Activated CD4-positive, CD25-positive, alpha-beta regulatory T cell treated with anti-CD3 and anti-CD28 coated beads, Interleukin-2, amount 50 U/mL, for 24 hours (primary cell): Measurements from ENCODE around the gene MELK.
A peak's percentile ranks its signal among the peaks of the same experiment; 100 is the strongest.

Experiments used
- ATAC-seq, 2 donors: fragments of 150-1000 bp; cut with Tn5 transposase; one replicate each; pipeline ENCODE4 v1.10.0; 2021; ENCODE audit warnings: mild to moderate bottlenecking in 1 of 2, moderate library complexity in 1 of 2

MELK gene

DNA sequence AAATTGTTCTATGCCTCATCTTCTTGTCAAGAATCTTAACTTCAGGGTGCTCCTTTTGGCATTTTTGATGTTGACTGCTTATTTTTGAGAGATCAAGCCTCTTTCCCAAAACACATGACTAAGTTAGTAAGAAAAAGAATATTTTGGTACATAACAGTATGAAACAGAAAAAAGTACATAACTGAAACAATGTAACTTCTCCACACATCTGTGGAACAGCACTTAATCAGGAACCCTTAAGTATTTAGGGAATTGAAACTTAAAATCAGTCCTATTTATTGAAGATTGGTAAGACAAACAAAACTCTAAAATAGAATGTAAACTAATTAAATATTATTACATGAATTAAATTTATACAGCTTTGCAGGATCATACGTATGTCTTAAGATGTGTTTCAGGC, 103.4 kb downstream of the MELK start:
- ATAC-seq: no peak

- ATAC-seq: peak; percentile 86 to 87
Measured at GRCh38 chr9:36676778-36677485, 104.2 kb downstream of the MELK start.

DNA sequence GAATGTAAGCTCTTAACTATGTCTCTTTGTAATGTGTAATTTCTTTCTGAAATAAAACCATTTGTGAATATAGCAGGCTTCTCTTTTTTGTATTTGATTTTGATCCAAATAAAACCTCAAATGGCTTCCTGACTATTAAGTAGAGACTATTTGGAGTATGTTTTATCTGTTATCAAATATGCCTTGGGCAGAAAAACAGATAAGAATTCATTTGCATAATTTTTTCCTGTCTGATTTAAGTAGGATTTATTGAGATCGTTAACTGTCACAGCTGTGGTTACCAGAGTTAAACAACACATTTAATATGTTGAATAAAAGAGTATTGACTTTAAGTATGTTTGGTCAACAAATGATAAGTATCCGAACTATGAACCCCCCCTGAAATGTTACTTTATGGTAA, 104.9 kb downstream of the MELK start:
- no peak for ATAC-seq

DNA sequence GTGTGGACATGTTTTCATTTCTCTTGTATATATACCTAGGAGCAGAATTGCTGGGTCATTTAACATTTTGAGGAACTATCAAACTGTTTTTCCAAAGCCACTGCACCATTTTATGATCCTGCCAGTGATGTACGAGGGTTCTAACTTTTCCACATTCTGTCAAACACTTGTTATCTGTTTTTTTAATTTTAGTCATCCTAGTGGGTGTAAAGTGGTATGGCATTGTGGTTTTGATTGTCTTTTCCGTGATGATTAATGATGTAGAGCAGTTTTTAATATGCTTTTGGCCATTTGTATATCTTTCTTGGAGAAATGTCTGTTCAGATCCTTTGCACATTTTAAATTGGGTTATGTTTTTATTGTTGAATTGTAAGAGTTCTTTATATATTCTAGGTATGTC, 107.0 kb downstream of the MELK start:
- no peak for ATAC-seq

DNA sequence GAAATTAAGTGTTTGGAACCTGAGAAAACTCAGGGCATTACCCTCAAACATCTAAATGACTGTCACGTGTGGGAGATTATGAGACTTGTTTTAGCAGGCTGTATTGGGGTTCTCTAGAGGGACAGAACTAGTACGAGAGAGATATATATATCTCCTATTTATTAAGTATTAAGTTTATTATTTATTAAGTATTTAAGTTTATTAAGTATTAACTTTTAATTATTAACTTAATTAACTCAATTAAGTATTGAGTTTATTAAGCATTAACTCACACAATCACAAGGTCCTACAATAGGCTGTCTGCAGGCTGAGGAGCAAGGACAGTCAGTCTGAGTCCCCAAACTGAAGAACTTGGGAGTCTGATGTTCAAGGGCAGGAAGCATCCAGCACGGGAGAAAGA, 113.8 kb downstream of the MELK start:
- ATAC-seq: no peak

GRCh38 chr9:36690412-36691168, 117.9 kb downstream of the MELK start:
- no peak for ATAC-seq

DNA sequence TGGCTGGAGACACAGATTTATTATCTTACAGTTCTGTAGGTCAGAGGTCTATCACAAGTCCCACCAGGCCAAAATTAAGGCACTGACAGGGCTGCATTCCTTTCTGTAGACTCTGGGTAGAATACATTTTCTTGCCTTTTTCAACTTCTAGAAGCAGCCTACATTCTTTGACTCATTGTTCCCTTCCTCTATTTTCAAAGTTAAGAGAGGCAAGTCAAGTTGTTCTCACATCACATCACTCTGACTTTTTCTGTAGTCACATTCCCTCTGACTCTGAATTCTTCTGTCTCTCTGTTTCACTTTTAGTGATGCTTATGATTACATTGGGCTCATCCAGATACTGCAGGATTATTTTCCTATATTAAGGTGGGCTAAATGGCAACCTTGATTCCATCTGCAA, 119.0 kb downstream of the MELK start:
- ATAC-seq: no peak

DNA sequence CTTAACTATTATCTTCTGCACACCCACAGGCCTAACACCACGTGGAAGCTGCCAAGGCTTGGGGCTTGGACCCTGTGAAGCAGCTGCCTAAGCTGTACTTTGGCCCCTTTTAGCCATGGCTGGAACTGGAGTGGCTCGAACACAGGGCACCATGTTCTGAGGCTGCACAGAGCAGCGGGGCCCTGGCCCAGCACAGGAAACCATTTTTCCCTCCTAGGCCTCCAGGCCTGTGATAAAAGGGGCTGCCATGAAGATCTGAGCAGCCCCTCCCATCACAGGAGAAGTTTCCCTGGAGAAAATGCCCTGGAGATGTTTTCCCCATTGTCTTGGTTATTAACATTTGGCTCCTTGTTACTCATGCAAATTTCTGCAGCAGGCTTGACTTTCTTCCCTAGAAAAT, 126.3 kb downstream of the MELK start:
- ATAC-seq: no peak

- ATAC-seq: no peak
Measured at GRCh38 chr9:36704148-36704547, 131.5 kb downstream of the MELK start.

GRCh38 chr9:36713515-36714490, 141.1 kb downstream of the MELK start:
- ATAC-seq: no peak

DNA sequence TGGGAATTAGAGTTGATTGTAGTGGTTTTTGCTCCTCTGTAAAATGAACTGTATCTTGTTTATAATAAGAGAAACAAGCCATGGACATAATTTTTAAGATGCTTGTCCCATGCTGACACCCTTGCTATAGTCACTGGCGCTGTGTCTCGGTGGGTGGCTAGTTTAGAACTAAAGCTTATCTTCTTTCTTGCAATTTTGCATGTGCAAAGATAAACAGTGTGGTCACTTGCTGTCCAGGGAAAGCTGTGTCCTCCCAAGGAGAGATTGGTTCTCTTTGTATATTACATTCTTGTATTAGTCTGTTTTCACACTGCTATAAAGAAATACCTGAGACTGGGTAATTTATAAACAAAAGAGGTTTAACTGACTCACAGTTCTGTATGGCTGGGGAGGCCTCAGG, 143.8 kb downstream of the MELK start:
- no peak for ATAC-seq

- no peak for ATAC-seq
Measured at GRCh38 chr9:36717276-36717675, 144.6 kb downstream of the MELK start.

- no peak for ATAC-seq
Measured at GRCh38 chr9:36718612-36719011, 145.9 kb downstream of the MELK start.

DNA sequence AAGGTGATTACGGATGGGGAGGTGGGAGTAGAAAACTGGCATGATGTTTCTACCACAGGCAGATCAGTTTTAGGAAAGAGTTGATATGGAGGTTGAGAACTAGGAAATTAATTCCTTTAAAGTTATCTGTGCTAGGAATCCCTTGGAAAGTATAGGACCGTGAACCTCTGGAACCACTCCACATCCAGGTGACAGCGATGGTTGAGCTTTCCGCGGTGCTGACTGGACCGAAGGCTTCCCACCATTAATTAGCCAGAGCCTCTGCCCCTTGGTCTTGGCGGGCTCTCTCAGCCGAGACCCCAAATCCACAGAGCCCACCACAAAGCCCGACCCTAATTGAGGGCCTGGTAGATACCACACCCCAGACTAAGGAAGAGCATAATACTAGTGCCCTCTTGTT, 147.3 kb downstream of the MELK start:
- ATAC-seq: no peak

- no peak for ATAC-seq
Measured at GRCh38 chr9:36721846-36722588, 149.3 kb downstream of the MELK start.

- no peak for ATAC-seq
Measured at GRCh38 chr9:36725777-36726356, 153.2 kb downstream of the MELK start.
